Fibroblast of pulmonary artery (primary cell): ENCODE measurements around the gene TUSC1.
"Not testable (repeated sequence)": the region's sequence is repeated elsewhere in the genome, so short reads cannot be mapped to it uniquely, and the experiment has no call there.

Source experiments
- DNase-seq: peaks from one replicate; pipeline ENCODE4 v3.0.0-alpha.2; 2010; ENCODE audit warnings: low read depth
- H3K4me3 ChIP-seq: replicated peaks from 2 replicates; pipeline ENCODE4 v1.5.1; 2011; ENCODE audit warnings: low read depth, mild to moderate bottlenecking, control low read depth, low read length, moderate library complexity
- TF ChIP-seq, protein P1 (sequence below): IDR thresholded peaks from 2 replicates; pipeline ENCODE4 v1.5.1; 2011; ENCODE audit warnings: mild to moderate bottlenecking, control low read depth, low read length, inconsistent platforms; ENCODE audit errors: missing control alignments

Gene TUSC1

DNA sequence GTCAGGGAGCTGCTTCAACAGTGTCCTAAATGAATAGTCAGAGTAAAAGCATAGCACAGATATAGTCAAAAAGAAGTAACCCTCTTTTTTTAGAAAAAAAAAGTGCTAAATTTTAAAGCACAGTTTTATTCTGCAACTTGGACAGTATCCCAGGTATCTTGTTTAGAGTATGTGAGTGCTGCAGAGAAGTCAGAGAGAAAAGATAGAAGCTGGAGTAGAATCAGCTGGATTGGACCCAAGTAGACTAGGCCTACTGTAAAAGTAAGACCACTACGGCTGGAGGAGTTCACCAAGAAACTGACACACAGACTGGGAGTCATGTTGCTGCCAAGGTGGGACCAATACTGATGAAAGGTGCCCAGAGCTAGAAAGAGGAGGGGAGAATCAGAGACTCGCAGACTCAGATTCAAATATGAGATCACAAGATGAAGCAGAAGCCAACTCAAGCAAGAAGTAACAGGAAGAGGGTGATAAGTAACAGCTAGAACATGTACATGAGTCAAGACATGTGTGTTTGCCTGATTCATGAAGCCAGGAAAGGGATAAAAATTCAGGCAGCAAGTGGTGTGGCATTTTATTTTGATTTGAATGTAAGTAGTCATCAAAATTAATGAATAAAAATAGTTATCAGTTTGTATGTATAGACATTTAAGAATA lies 25.6 kb upstream of the TUSC1 start:
- DNase-seq = peak; percentile 40
- TF ChIP-seq, protein P1, sequence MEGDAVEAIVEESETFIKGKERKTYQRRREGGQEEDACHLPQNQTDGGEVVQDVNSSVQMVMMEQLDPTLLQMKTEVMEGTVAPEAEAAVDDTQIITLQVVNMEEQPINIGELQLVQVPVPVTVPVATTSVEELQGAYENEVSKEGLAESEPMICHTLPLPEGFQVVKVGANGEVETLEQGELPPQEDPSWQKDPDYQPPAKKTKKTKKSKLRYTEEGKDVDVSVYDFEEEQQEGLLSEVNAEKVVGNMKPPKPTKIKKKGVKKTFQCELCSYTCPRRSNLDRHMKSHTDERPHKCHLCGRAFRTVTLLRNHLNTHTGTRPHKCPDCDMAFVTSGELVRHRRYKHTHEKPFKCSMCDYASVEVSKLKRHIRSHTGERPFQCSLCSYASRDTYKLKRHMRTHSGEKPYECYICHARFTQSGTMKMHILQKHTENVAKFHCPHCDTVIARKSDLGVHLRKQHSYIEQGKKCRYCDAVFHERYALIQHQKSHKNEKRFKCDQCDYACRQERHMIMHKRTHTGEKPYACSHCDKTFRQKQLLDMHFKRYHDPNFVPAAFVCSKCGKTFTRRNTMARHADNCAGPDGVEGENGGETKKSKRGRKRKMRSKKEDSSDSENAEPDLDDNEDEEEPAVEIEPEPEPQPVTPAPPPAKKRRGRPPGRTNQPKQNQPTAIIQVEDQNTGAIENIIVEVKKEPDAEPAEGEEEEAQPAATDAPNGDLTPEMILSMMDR = no peak
- H3K4me3 ChIP-seq = no peak overlapping the region

DNA sequence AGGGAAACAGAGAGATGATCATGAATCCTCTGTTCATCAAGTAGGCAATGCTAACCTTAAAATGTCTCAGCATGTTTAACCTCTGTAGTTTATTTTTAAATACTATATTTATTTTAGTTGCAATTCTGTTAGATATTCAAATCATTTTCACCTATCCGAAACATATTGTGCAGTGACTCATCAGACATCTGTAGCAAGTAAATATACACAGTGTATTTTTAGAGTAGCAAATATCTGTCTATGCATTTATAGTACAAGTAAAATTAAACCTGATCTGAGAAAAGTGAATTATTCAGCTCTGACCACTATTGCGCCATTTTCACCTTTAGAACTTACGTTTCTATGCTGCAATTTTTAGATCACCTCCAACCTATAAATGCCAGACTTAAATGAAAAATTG lies 24.3 kb upstream of the TUSC1 start:
- TF ChIP-seq, protein P1 = no peak
- H3K4me3 ChIP-seq = no peak overlapping the region
- no peak for DNase-seq

DNA sequence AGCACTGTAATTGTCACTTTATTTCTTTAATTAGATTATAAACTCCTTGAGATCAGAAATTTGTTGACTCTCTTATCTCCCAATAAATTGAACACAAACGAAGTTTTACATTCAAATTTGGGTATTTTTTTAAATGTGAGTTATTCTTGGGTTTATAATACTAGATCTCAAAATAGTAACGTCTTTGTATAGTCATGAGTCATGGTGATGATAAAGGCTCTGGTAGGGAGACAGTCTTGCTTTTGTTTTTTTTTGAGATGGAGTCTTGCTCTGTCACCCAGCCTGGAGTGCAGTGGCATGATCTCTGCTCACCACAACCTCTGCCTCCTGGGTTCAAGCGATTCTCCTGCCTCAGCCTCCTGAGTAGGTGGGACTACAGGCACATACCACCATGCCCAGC lies 22.7 kb upstream of the TUSC1 start:
- not testable (repeated sequence) for H3K4me3 ChIP-seq
- peak; percentile 39 for DNase-seq

DNA sequence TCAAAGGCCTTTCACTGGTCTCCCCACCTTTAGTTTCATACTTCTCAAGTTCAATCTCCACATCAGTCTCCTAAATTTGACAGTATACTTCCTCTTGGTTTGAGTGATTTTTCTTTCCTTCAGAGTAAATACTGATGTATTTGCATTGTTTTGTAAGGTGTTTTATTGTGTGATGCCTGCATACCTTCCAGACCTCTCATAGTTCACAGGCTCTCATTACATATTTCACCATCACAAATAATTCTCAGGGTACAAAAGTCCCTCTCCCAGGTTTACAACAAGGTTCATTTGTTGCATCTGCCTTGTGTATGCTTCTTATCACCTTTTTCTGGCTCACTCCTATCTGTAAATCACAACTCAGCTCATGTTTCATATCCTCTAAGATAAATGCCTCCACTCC lies 22.2 kb upstream of the TUSC1 start:
- DNase-seq = peak; percentile 15
- TF ChIP-seq, protein P1 = no peak
- H3K4me3 ChIP-seq = no peak overlapping the region

DNA sequence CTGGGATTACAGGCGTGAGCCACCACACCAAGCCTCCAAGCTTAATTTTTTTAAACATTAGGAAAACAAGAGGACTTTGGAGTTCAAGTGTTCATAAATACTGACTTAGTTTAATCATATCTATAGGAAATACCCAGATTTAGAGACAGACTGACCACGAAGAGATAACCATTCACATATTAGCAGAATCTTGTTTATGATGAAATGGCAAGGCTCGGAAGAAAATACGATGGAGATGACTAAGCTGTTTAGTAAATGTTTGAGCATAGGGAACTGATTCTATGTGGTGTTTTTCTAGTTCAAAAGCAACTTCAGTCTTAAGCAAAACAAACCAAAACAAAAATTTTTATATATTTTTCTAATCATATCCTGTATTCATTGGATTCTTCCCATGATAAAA lies 13.5 kb upstream of the TUSC1 start:
- H3K4me3 ChIP-seq = no peak overlapping the region
- DNase-seq = peak; percentile 49
- TF ChIP-seq, protein P1 = no peak

DNA sequence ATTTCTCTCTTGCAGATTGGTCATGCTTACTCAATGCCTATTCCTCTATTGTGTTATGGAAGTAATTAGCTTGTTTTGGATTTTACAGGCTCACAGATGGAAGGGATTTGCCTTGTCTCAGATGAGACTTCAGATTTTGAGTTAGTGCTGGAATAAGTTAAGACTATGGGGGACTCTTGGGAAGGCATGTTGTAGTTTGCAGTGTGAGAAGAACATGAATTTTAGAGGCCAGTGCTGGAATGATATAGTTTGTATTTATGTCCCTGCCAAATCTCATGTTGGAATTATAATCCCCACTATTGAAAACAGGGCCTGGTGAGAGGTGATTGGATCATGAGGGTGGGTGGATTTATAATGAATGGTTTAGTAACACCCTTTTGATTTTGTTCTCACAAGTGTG lies 6.1 kb upstream of the TUSC1 start:
- TF ChIP-seq, protein P1 = no peak
- no peak for DNase-seq
- no peak overlapping the region for H3K4me3 ChIP-seq

DNA sequence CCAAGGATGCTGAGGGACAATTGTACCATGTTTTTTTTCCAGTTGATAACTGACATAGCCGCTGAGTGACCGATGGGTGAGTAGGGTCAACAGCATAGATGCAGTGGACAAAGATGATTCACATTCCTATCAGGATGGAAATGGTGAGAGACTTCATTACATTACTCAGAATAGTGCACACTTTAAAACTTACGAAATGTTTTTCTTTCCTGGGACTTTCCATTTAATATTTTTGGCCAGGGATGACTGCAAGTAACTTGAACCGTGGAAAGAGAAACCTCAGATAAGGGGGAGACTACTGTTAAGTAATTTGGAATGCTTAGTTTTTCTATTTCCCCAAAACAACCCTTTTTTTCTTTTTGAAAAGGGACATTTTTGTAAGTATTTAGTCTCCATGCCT lies 3.0 kb upstream of the TUSC1 start:
- H3K4me3 ChIP-seq = no peak overlapping the region
- TF ChIP-seq, protein P1 = no peak
- peak; percentile 81 for DNase-seq
